GM23338 (cell line): Measurements from ENCODE around the gene VSIG10L. TPM values are rescaled to one million over a fixed set of nuclear protein-coding genes. Genes with fewer than 3 reads are reported as not detected.

ENCODE experiments used
- ATAC-seq: fragments of 200-7000 bp; cut with Tn5 transposase; 3 replicates; pipeline ENCODE4 v1.9.1; 2020
- DNase-seq: peaks from one replicate; pipeline ENCODE4 v3.0.0-alpha.2; 2015; ENCODE audit warnings: low spot score
- H2AFZ ChIP-seq: fragments of 200-600 bp; sonication (generic); 2 replicates; pipeline ENCODE4 v1.8.0; 2016; ENCODE audit warnings: antibody characterized with exemption, mild to moderate bottlenecking, moderate library complexity
- H3F3A ChIP-seq: fragments of 200-600 bp; sonication (generic); replicated peaks from 2 replicates; pipeline ENCODE4 v1.8.0; 2017; ENCODE audit warnings: antibody characterized with exemption, mixed run types, low read depth
- H3K27ac ChIP-seq: fragments of 200-600 bp; sonication (generic); 2 replicates; pipeline ENCODE4 v1.6.1; 2016; ENCODE audit warnings: low read depth
- H3K27me3 ChIP-seq: fragments of 200-600 bp; sonication (generic); 2 replicates; pipeline ENCODE4 v1.8.0; 2016; ENCODE audit warnings: mild to moderate bottlenecking, mixed run types, moderate library complexity; ENCODE audit not compliant: insufficient read depth
- H3K36me3 ChIP-seq: fragments of 200-600 bp; sonication (generic); 2 replicates; pipeline ENCODE4 v1.8.0; 2016; ENCODE audit warnings: mild to moderate bottlenecking; ENCODE audit not compliant: insufficient read depth
- H3K4me1 ChIP-seq: fragments of 200-600 bp; sonication (generic); 2 replicates; pipeline ENCODE4 v1.8.0; 2016; ENCODE audit warnings: mild to moderate bottlenecking, moderate library complexity; ENCODE audit not compliant: insufficient read depth
- H3K4me2 ChIP-seq: fragments of 200-600 bp; sonication (generic); 2 replicates; pipeline ENCODE4 v1.7.1; 2017; ENCODE audit warnings: mixed run types
- H3K4me3 ChIP-seq: fragments of 200-600 bp; sonication (generic); 2 replicates; pipeline ENCODE4 v1.6.1; 2016; ENCODE audit warnings: mixed run types
- H3K79me2 ChIP-seq: fragments of 200-600 bp; sonication (generic); replicated peaks from 2 replicates; pipeline ENCODE4 v1.8.0; 2017; ENCODE audit warnings: mild to moderate bottlenecking; ENCODE audit not compliant: insufficient read depth
- H3K9me2 ChIP-seq: fragments of 200-600 bp; sonication (generic); 2 replicates; pipeline ENCODE4 v1.8.0; 2017; ENCODE audit not compliant: insufficient read depth
- H4K20me1 ChIP-seq: fragments of 200-600 bp; sonication (generic); replicated peaks from 2 replicates; pipeline ENCODE4 v1.8.0; 2017; ENCODE audit warnings: mild to moderate bottlenecking; ENCODE audit not compliant: insufficient read depth
- H3K27ac Mint-ChIP-seq: 2 replicates; pipeline ENCODE4 v1.8.0; 2020; ENCODE audit warnings: inconsistent platforms, mild to moderate bottlenecking, moderate library complexity, mixed read lengths
- H3K27me3 Mint-ChIP-seq: 3 replicates; pipeline ENCODE4 v1.8.0; 2022; ENCODE audit warnings: low read depth, mild to moderate bottlenecking, moderate library complexity, mixed read lengths, inconsistent platforms; ENCODE audit not compliant: insufficient read depth, poor library complexity
- H3K36me3 Mint-ChIP-seq: 3 replicates; pipeline ENCODE4 v1.8.0; 2021; ENCODE audit warnings: low read depth, mild to moderate bottlenecking, inconsistent platforms, moderate library complexity, mixed read lengths
- H3K4me1 Mint-ChIP-seq: 3 replicates; pipeline ENCODE4 v1.8.0; 2020; ENCODE audit warnings: mild to moderate bottlenecking, inconsistent platforms, mixed read lengths
- H3K4me3 Mint-ChIP-seq: 3 replicates; pipeline ENCODE4 v1.8.0; 2021; ENCODE audit warnings: moderate library complexity, mild to moderate bottlenecking, inconsistent platforms, mixed read lengths
- H3K9me3 Mint-ChIP-seq: 3 replicates; pipeline ENCODE4 v1.8.0; 2020; ENCODE audit warnings: moderate library complexity, mild to moderate bottlenecking, inconsistent platforms, mixed read lengths
- CREB1 ChIP-seq: fragments of 250-450 bp; sonication (Bioruptor Pico); IDR thresholded peaks from 2 replicates; pipeline ENCODE4 v1.5.0; 2020; ENCODE audit warnings: low read depth, mild to moderate bottlenecking, moderate library complexity
- EZH2 ChIP-seq: fragments of 200-600 bp; sonication (generic); IDR thresholded peaks from one replicate; pipeline ENCODE4 v1.8.0; 2017; ENCODE audit warnings: antibody characterized with exemption, mild to moderate bottlenecking, low read depth; ENCODE audit not compliant: unreplicated experiment
- EZH2phosphoT487 ChIP-seq: fragments of 200-600 bp; sonication (generic); IDR thresholded peaks from one replicate; pipeline ENCODE4 v1.8.1; 2018; ENCODE audit warnings: antibody characterized with exemption; ENCODE audit not compliant: unreplicated experiment
- JUNB ChIP-seq: IDR thresholded peaks from one replicate; pipeline ENCODE4 v1.6.1; 2016; ENCODE audit warnings: antibody characterized with exemption; ENCODE audit not compliant: unreplicated experiment
- NANOG ChIP-seq: IDR thresholded peaks from 2 replicates; pipeline ENCODE4 v1.6.1; 2016; ENCODE audit warnings: antibody characterized with exemption, borderline replicate concordance
- STAT1 ChIP-seq: IDR thresholded peaks from one replicate; pipeline ENCODE4 v1.6.1; 2016; ENCODE audit warnings: antibody characterized with exemption; ENCODE audit not compliant: unreplicated experiment
- ZNF331 ChIP-seq: fragments of 250-450 bp; sonication (Bioruptor Pico); IDR thresholded peaks from 2 replicates; pipeline ENCODE4 v1.5.0; 2020; ENCODE audit warnings: low read depth, mild to moderate bottlenecking, moderate library complexity
- polyA plus RNA-seq: library from polyadenylated mRNA; unstranded; fragments of >200 nt; fragmentation: Nextera tagmentation; extraction: Ambion mirVana; gene quantifications from 2 replicates; pipeline ENCODE4 v1.2.1, GENCODE V29; 2016
- total RNA-seq: library from RNA; depleted of rRNA; stranded (reverse); fragments of >200 nt; shearing (Covaris generic); gene quantifications from 2 replicates; pipeline ENCODE4 v1.2.3, GENCODE V29; 2014
- TF ChIP-seq, protein P1 (sequence below): IDR thresholded peaks from 2 replicates; pipeline ENCODE4 v1.6.1; 2016; ENCODE audit warnings: antibody characterized with exemption
- TF ChIP-seq, protein P2 (sequence below): fragments of 250-450 bp; sonication (Bioruptor Pico); IDR thresholded peaks from 2 replicates; pipeline ENCODE4 v1.5.0; 2020; ENCODE audit warnings: mild to moderate bottlenecking, moderate library complexity

Gene VSIG10L
- total and polyA plus RNA-seq, 2 experiments from 2014 or later = 9.6 to 10.4 TPM

DNA sequence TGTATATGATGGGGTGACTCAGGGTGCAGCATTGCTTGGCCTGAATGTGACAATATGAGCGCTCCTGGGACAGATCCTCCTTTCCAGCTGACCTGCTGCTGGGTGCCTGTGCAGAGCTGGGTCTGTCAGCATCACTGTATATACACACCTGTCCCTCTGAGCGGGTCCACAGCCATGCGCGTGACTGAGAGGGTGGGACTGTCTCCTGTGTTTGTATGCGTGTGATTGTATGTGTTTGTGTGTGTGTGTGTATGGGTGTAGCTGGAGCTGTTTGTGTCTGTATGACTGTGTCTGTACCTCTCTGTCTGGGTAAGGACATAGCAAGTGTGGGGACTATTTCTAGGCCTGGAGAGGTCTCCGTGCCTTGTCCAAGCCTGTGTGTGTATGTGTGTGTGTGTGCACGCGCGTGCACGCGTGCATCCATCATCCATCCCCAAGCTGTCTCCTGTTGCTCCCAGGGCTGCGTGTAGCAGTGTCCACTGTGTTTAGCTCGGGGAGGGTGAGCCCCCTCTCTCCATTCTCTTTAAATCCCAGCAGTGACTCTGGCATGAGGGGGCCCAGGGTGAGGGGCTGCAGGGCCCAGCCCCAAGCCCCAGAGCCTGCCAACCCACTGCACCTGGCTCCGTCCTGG is 22.2 kb downstream of the VSIG10L start:
- H3K4me3 ChIP-seq = no peak overlapping the region
- H4K20me1 ChIP-seq = no peaks in the 10 kb centered on the region; the same call in 1 of the 2 replicates
- H3K9me2 ChIP-seq = no peaks in the 10 kb centered on the region
- Mint-ChIP-seq H3K4me3 (no peak overlapping the region), H3K36me3 (peaks cover 6% of the 10 kb centered on the region), H3K4me1 (peaks cover 6% of the 10 kb centered on the region), H3K27ac (no peak overlapping the region), H3K27me3 (peaks cover 13% of the 10 kb centered on the region), H3K9me3 (peaks cover 3% of the 10 kb centered on the region; the same call in 2 of the 3 replicates)
- H3K79me2 ChIP-seq = no peaks in the 10 kb centered on the region
- no peaks in the 10 kb centered on the region for H3K27me3 ChIP-seq
- DNase-seq = no peak
- ATAC-seq = no peak
- no peak overlapping the region for H3K27ac ChIP-seq
- H3K36me3 ChIP-seq = no peaks in the 10 kb centered on the region
- H3F3A ChIP-seq = no peaks in the 10 kb centered on the region
- H3K4me2 ChIP-seq = no peak overlapping the region
- H2AFZ ChIP-seq = no peak overlapping the region
- no peak for TF ChIP-seq EZH2phosphoT487
- no peak for TF ChIP-seq EZH2
- TF ChIP-seq STAT1 = no peak
- no peak for TF ChIP-seq NANOG
- TF ChIP-seq, protein P1, sequence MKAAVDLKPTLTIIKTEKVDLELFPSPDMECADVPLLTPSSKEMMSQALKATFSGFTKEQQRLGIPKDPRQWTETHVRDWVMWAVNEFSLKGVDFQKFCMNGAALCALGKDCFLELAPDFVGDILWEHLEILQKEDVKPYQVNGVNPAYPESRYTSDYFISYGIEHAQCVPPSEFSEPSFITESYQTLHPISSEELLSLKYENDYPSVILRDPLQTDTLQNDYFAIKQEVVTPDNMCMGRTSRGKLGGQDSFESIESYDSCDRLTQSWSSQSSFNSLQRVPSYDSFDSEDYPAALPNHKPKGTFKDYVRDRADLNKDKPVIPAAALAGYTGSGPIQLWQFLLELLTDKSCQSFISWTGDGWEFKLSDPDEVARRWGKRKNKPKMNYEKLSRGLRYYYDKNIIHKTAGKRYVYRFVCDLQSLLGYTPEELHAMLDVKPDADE = no peak
- no peak for TF ChIP-seq CREB1 (CRISPR knock-in tag)
- TF ChIP-seq, protein P2, sequence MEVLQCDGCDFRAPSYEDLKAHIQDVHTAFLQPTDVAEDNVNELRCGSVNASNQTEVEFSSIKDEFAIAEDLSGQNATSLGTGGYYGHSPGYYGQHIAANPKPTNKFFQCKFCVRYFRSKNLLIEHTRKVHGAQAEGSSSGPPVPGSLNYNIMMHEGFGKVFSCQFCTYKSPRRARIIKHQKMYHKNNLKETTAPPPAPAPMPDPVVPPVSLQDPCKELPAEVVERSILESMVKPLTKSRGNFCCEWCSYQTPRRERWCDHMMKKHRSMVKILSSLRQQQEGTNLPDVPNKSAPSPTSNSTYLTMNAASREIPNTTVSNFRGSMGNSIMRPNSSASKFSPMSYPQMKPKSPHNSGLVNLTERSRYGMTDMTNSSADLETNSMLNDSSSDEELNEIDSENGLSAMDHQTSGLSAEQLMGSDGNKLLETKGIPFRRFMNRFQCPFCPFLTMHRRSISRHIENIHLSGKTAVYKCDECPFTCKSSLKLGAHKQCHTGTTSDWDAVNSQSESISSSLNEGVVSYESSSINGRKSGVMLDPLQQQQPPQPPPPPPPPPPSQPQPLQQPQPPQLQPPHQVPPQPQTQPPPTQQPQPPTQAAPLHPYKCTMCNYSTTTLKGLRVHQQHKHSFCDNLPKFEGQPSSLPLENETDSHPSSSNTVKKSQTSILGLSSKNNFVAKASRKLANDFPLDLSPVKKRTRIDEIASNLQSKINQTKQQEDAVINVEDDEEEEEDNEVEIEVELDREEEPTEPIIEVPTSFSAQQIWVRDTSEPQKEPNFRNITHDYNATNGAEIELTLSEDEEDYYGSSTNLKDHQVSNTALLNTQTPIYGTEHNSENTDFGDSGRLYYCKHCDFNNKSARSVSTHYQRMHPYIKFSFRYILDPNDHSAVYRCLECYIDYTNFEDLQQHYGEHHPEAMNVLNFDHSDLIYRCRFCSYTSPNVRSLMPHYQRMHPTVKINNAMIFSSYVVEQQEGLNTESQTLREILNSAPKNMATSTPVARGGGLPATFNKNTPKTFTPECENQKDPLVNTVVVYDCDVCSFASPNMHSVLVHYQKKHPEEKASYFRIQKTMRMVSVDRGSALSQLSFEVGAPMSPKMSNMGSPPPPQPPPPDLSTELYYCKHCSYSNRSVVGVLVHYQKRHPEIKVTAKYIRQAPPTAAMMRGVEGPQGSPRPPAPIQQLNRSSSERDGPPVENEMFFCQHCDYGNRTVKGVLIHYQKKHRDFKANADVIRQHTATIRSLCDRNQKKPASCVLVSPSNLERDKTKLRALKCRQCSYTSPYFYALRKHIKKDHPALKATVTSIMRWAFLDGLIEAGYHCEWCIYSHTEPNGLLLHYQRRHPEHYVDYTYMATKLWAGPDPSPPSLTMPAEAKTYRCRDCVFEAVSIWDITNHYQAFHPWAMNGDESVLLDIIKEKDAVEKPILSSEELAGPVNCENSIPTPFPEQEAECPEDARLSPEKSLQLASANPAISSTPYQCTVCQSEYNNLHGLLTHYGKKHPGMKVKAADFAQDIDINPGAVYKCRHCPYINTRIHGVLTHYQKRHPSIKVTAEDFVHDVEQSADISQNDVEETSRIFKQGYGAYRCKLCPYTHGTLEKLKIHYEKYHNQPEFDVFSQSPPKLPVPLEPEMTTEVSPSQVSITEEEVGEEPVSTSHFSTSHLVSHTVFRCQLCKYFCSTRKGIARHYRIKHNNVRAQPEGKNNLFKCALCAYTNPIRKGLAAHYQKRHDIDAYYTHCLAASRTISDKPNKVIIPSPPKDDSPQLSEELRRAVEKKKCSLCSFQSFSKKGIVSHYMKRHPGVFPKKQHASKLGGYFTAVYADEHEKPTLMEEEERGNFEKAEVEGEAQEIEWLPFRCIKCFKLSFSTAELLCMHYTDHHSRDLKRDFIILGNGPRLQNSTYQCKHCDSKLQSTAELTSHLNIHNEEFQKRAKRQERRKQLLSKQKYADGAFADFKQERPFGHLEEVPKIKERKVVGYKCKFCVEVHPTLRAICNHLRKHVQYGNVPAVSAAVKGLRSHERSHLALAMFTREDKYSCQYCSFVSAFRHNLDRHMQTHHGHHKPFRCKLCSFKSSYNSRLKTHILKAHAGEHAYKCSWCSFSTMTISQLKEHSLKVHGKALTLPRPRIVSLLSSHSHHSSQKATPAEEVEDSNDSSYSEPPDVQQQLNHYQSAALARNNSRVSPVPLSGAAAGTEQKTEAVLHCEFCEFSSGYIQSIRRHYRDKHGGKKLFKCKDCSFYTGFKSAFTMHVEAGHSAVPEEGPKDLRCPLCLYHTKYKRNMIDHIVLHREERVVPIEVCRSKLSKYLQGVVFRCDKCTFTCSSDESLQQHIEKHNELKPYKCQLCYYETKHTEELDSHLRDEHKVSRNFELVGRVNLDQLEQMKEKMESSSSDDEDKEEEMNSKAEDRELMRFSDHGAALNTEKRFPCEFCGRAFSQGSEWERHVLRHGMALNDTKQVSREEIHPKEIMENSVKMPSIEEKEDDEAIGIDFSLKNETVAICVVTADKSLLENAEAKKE (CRISPR knock-in tag) = no peak
- no peak for TF ChIP-seq JUNB
- no peak for TF ChIP-seq ZNF331 (CRISPR knock-in tag)
- H3K4me1 ChIP-seq = no peaks in the 10 kb centered on the region; the same call in 1 of the 2 replicates
